ENCODE results near the gene SH2D3A. TPM values are rescaled to one million over a fixed set of nuclear protein-coding genes. Genes with fewer than 3 reads are reported as not detected.

The SH2D3A gene
- total RNA-seq, 2 experiments from 2014 or later = 20.6 to 20.9 TPM

- H3K4me1 Mint-ChIP-seq (ENCODE audit: low read depth) = peaks cover 40% of the 10 kb centered on the region
These were observed 1.9 kb upstream of the SH2D3A start for GRCh38 chr19:6769006-6769619.

GRCh38 chr19:6768236-6768785 is 1.1 kb upstream of the SH2D3A start:
- intact Hi-C loops (cut with micrococcal nuclease) = loop anchor here (5.0 to 10.0 kb wide), 2 partner anchors 34 to 96 kb away; no protein-coding TSS in a partner anchor
- no peaks in the 10 kb centered on the region for H3K27me3 Mint-ChIP-seq
- CTCF ChIA-PET = interaction anchor here (0.9 to 3.0 kb wide), 5 partner anchors 13 to 95 kb away, joined by 3 to 19 read pairs (median 4); partner anchors contain the start of gene GPR108
- H3K4me3 Mint-ChIP-seq = peak overlapping the region; percentile 93
- no peak for ATAC-seq
- peak overlapping the region; percentile 94 for H3K27ac Mint-ChIP-seq
- POLR2A ChIA-PET = interaction anchor here (0.9 to 1.5 kb wide), 6 partner anchors 10 to 94 kb away, joined by 3 to 7 read pairs (median 4); no protein-coding TSS in a partner anchor
- peaks cover under 1% of the 10 kb centered on the region for H3K36me3 Mint-ChIP-seq (ENCODE audit: low read depth)
- peaks cover 35% of the 10 kb centered on the region for H3K4me1 Mint-ChIP-seq (ENCODE audit: low read depth)
- H3K9me3 Mint-ChIP-seq = no peaks in the 10 kb centered on the region
- no peak for TF ChIP-seq CTCF (IDR thresholded peaks at IDR 0.05)
- DNase-seq = peak; percentile 33

More at GRCh38 chr19:6769006-6769619, 1.9 kb upstream of the SH2D3A start:
- no peaks in the 10 kb centered on the region for H3K27me3 Mint-ChIP-seq
- ATAC-seq = no peak
- POLR2A ChIA-PET = interaction anchor here (1.1 to 1.4 kb wide), 5 partner anchors 13 to 31 kb away, joined by 4 to 5 read pairs (median 5); partner anchors contain the start of gene GPR108
- intact Hi-C loops (cut with micrococcal nuclease) = loop anchor here (5.0 to 10.0 kb wide), 2 partner anchors 33 to 96 kb away; no protein-coding TSS in a partner anchor
- DNase-seq = no peak
- TF ChIP-seq CTCF (IDR thresholded peaks at IDR 0.05) = peak; percentile 61
- H3K9me3 Mint-ChIP-seq = peaks cover 3% of the 10 kb centered on the region
- CTCF ChIA-PET = interaction anchor here (0.9 to 3.0 kb wide), 6 partner anchors 12 to 94 kb away, joined by 3 to 19 read pairs (median 6); partner anchors contain the start of gene GPR108
- no peak overlapping the region for H3K4me3 Mint-ChIP-seq
- H3K27ac Mint-ChIP-seq = peak overlapping the region; percentile 69
- peaks cover 6% of the 10 kb centered on the region for H3K36me3 Mint-ChIP-seq (ENCODE audit: low read depth)

- H3K9me3 Mint-ChIP-seq = no peaks in the 10 kb centered on the region
- intact Hi-C loops (cut with micrococcal nuclease) = loop anchor here (2.0 to 10.0 kb wide), 3 partner anchors 30 to 98 kb away; partner anchors contain the start of gene GPR108
- peak overlapping the region; percentile 93 for H3K4me3 Mint-ChIP-seq
- peak overlapping the region; percentile 94 for H3K27ac Mint-ChIP-seq
- POLR2A ChIA-PET = interaction anchor here (0.8 to 1.5 kb wide), 3 partner anchors 8 to 96 kb away, joined by 3 to 7 read pairs (median 3); no protein-coding TSS in a partner anchor
- H3K36me3 Mint-ChIP-seq (ENCODE audit: low read depth) = no peaks in the 10 kb centered on the region
- DNase-seq = peak; percentile 69
- H3K27me3 Mint-ChIP-seq = no peaks in the 10 kb centered on the region
- TF ChIP-seq CTCF (IDR thresholded peaks at IDR 0.05) = no peak
- peaks cover 32% of the 10 kb centered on the region for H3K4me1 Mint-ChIP-seq (ENCODE audit: low read depth)
- peak; percentile 24 for ATAC-seq
- CTCF ChIA-PET = interaction anchor here (1.5 kb wide), 1 partner anchor 24 kb away, joined by 3 read pairs; no protein-coding TSS in a partner anchor
These were observed 216 bp downstream of the SH2D3A start for GRCh38 chr19:6767081-6767356.

- ChIA-PET POLR2A (interaction anchor here (0.8 to 1.1 kb wide), 2 partner anchors 9 to 36 kb away, joined by 3 read pairs; no protein-coding TSS in a partner anchor), CTCF (interaction anchor here (1.5 kb wide), 1 partner anchor 24 kb away, joined by 3 read pairs; no protein-coding TSS in a partner anchor)
- intact Hi-C loops (cut with micrococcal nuclease) = loop anchor here (2.0 to 10.0 kb wide), 3 partner anchors 30 to 98 kb away; partner anchors contain the start of gene GPR108
- ATAC-seq (no peak), DNase-seq (peak; percentile 47)
- Mint-ChIP-seq H3K27ac (peak overlapping the region; percentile 94), H3K36me3 (ENCODE audit: low read depth) (no peaks in the 10 kb centered on the region), H3K4me1 (ENCODE audit: low read depth) (peaks cover 28% of the 10 kb centered on the region), H3K4me3 (peak overlapping the region; percentile 93), H3K9me3 (no peaks in the 10 kb centered on the region), H3K27me3 (no peaks in the 10 kb centered on the region)
- no peak for TF ChIP-seq CTCF (IDR thresholded peaks at IDR 0.05)
These were observed 716 bp downstream of the SH2D3A start for GRCh38 chr19:6766357-6767080.

Measured in activated CD8-positive, alpha-beta T cell treated with anti-CD3 and anti-CD28 coated beads for 36 hours (primary cell).